Loucy (cell line): ENCODE measurements around the gene HDGFL2.

Experiments used
- CTCF ChIP-seq: fragments of 200-600 bp; sonication (generic); conservative IDR thresholded peaks from 2 replicates; pipeline ENCODE4 v1.5.1; 2014; ENCODE audit warnings: mild to moderate bottlenecking, antibody characterized with exemption, low read length
- EZH2phosphoT487 ChIP-seq: fragments of 200-600 bp; IDR thresholded peaks from 2 replicates; pipeline ENCODE4 v1.6.1; 2018; ENCODE audit warnings: antibody characterized with exemption, mild to moderate bottlenecking, moderate library complexity, borderline replicate concordance

GRCh38 chr19:4454747-4455718, 17.1 kb upstream of the HDGFL2 start:
- TF ChIP-seq CTCF (no peak), EZH2phosphoT487 (no peak)
